Measurements from ENCODE around the gene RFTN1. TPM values are rescaled to one million over a fixed set of nuclear protein-coding genes. Genes with fewer than 3 reads are reported as not detected.

RFTN1 gene
- total and polyA plus RNA-seq, 10 of the 15 experiments (the other 5 are each of a cell fraction or from before 2014, with no cell fraction given) = 20.6 to 213 (median 147) TPM

- TF ChIP-seq GABPA (IDR thresholded peaks at IDR 0.05; ENCODE audit: low read depth) (no peak), ZNF274 (IDR thresholded peaks at IDR 0.05; ENCODE audit: insufficient read depth, insufficient read length) (no peak), LARP7 (IDR thresholded peaks at IDR 0.05) (no peak), IKZF1 (conservative IDR thresholded peaks at IDR 0.05) (peak; percentile 62), ZNF24 (IDR thresholded peaks at IDR 0.05) (no peak), SUZ12 (IDR thresholded peaks at IDR 0.05; ENCODE audit: unreplicated experiment) (no peak), MEF2A (IDR thresholded peaks at IDR 0.05; ENCODE audit: insufficient read depth, low read depth, low read length) (peak; percentile 91), SMC3 (IDR thresholded peaks at IDR 0.05; ENCODE audit: borderline replicate concordance, low read length) (no peak), TBL1XR1 (IDR thresholded peaks at IDR 0.05; ENCODE audit: low read depth, low read length) (no peak), ZNF217 (IDR thresholded peaks at IDR 0.05) (no peak), POU2F2 (IDR thresholded peaks at IDR 0.05; ENCODE audit: borderline replicate concordance, low read depth, low read length) (no peak; the same call in 2 of the 3 replicates), IRF3 (IDR thresholded peaks at IDR 0.05) (no peak), REST (IDR thresholded peaks at IDR 0.05; ENCODE audit: low read depth, low read length) (no peak), WRNIP1 (IDR thresholded peaks at IDR 0.05; ENCODE audit: borderline replicate concordance, low read depth, low read length) (no peak), POLR2AphosphoS5 (IDR thresholded peaks at IDR 0.05; ENCODE audit: low read length) (peak; percentile 60; the same call in 1 of the 2 replicates), STAT1 (conservative IDR thresholded peaks at IDR 0.05) (no peak), MXI1 (IDR thresholded peaks at IDR 0.05; ENCODE audit: low read depth, low read length) (0 out of 2 replicates have a peak, but pooled peaks have one; percentile 16)
- TF ChIP-seq, protein P1, sequence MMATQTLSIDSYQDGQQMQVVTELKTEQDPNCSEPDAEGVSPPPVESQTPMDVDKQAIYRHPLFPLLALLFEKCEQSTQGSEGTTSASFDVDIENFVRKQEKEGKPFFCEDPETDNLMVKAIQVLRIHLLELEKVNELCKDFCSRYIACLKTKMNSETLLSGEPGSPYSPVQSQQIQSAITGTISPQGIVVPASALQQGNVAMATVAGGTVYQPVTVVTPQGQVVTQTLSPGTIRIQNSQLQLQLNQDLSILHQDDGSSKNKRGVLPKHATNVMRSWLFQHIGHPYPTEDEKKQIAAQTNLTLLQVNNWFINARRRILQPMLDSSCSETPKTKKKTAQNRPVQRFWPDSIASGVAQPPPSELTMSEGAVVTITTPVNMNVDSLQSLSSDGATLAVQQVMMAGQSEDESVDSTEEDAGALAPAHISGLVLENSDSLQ (IDR thresholded peaks at IDR 0.05) = no peak
- TF ChIP-seq, protein P2, sequence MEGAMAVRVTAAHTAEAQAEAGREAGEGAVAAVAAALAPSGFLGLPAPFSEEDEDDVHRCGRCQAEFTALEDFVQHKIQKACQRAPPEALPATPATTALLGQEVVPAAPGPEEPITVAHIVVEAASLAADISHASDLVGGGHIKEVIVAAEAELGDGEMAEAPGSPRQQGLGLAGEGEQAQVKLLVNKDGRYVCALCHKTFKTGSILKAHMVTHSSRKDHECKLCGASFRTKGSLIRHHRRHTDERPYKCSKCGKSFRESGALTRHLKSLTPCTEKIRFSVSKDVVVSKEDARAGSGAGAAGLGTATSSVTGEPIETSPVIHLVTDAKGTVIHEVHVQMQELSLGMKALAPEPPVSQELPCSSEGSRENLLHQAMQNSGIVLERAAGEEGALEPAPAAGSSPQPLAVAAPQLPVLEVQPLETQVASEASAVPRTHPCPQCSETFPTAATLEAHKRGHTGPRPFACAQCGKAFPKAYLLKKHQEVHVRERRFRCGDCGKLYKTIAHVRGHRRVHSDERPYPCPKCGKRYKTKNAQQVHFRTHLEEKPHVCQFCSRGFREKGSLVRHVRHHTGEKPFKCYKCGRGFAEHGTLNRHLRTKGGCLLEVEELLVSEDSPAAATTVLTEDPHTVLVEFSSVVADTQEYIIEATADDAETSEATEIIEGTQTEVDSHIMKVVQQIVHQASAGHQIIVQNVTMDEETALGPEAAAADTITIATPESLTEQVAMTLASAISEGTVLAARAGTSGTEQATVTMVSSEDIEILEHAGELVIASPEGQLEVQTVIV (IDR thresholded peaks at IDR 0.05; ENCODE audit: borderline replicate concordance, partially characterized antibody) = no peak
- TF ChIP-seq, protein P3, sequence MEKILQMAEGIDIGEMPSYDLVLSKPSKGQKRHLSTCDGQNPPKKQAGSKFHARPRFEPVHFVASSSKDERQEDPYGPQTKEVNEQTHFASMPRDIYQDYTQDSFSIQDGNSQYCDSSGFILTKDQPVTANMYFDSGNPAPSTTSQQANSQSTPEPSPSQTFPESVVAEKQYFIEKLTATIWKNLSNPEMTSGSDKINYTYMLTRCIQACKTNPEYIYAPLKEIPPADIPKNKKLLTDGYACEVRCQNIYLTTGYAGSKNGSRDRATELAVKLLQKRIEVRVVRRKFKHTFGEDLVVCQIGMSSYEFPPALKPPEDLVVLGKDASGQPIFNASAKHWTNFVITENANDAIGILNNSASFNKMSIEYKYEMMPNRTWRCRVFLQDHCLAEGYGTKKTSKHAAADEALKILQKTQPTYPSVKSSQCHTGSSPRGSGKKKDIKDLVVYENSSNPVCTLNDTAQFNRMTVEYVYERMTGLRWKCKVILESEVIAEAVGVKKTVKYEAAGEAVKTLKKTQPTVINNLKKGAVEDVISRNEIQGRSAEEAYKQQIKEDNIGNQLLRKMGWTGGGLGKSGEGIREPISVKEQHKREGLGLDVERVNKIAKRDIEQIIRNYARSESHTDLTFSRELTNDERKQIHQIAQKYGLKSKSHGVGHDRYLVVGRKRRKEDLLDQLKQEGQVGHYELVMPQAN (conservative IDR thresholded peaks at IDR 0.05) = no peak
Measured at GRCh38 chr3:16370872-16371740, 142.4 kb downstream of the RFTN1 start (continued).
